Astrocyte (in vitro differentiated cells and primary cell): ENCODE data around the gene PCDHGA10. TPM values are rescaled to one million over a fixed set of nuclear protein-coding genes. Genes with fewer than 3 reads are reported as not detected.
A peak's percentile ranks its signal among the peaks of the same experiment; 100 is the strongest.

Experiments
- DNase-seq: peaks from one replicate; pipeline ENCODE4 v3.0.0-alpha.2; 2010; ENCODE audit warnings: low read depth
- FAIRE-seq: peaks from 2 replicates; lab custom pipeline; 2011; peaks lifted over from hg19 to GRCh38; lab: Jason Lieb, UNC
- H2AFZ ChIP-seq: 2 replicates; pipeline ENCODE4 v1.6.0; 2012; ENCODE audit warnings: low read depth, low read length, inconsistent platforms
- H3K27ac ChIP-seq: 2 replicates; pipeline ENCODE4 v1.5.1; 2011; ENCODE audit warnings: low read depth, low read length, inconsistent platforms
- H3K27me3 ChIP-seq: 2 replicates; pipeline ENCODE4 v1.6.0; 2011; ENCODE audit warnings: low read length, inconsistent platforms; ENCODE audit not compliant: insufficient read depth
- H3K36me3 ChIP-seq: 2 replicates; pipeline ENCODE4 v1.5.1; 2011; ENCODE audit warnings: low read length, inconsistent platforms; ENCODE audit not compliant: insufficient read depth
- H3K4me1 ChIP-seq: 2 replicates; pipeline ENCODE4 v1.5.1; 2011; ENCODE audit warnings: low read length, inconsistent platforms; ENCODE audit not compliant: insufficient read depth
- H3K4me2 ChIP-seq: 2 replicates; pipeline ENCODE4 v1.6.0; 2012; ENCODE audit warnings: low read length, inconsistent platforms
- H3K4me3 ChIP-seq: 2 replicates; pipeline ENCODE4 v1.5.1; 2011; ENCODE audit warnings: low read depth, mild to moderate bottlenecking, low read length, inconsistent platforms; ENCODE audit not compliant: insufficient read depth
- H3K79me2 ChIP-seq: 2 replicates; pipeline ENCODE4 v1.6.0; 2012; ENCODE audit warnings: mild to moderate bottlenecking, low read length, inconsistent platforms; ENCODE audit not compliant: insufficient read depth
- H3K9ac ChIP-seq: 2 replicates; pipeline ENCODE4 v1.6.0; 2012; ENCODE audit warnings: mild to moderate bottlenecking, low read length, inconsistent platforms
- H3K9me3 ChIP-seq: 2 replicates; pipeline ENCODE4 v1.5.1; 2012; ENCODE audit warnings: low read depth, mild to moderate bottlenecking, low read length, inconsistent platforms; ENCODE audit not compliant: insufficient read depth
- H4K20me1 ChIP-seq: 2 replicates; pipeline ENCODE4 v1.6.0; 2012; ENCODE audit warnings: low read length, inconsistent platforms; ENCODE audit not compliant: insufficient read depth
- H3K27ac Mint-ChIP-seq: one replicate; pipeline ENCODE4 v1.8.0; 2021; ENCODE audit warnings: mild to moderate bottlenecking, mixed read lengths; ENCODE audit not compliant: unreplicated experiment
- H3K27me3 Mint-ChIP-seq: one replicate; pipeline ENCODE4 v1.8.0; 2021; ENCODE audit warnings: low read depth, mixed read lengths; ENCODE audit not compliant: unreplicated experiment
- H3K36me3 Mint-ChIP-seq: one replicate; pipeline ENCODE4 v1.8.0; 2021; ENCODE audit warnings: low read depth, mixed read lengths; ENCODE audit not compliant: unreplicated experiment
- H3K4me1 Mint-ChIP-seq: one replicate; pipeline ENCODE4 v1.8.0; 2021; ENCODE audit warnings: low read depth, mixed read lengths; ENCODE audit not compliant: unreplicated experiment
- H3K4me3 Mint-ChIP-seq: one replicate; pipeline ENCODE4 v1.8.0; 2021; ENCODE audit warnings: mild to moderate bottlenecking, moderate library complexity, mixed read lengths; ENCODE audit not compliant: unreplicated experiment
- H3K9me3 Mint-ChIP-seq: one replicate; pipeline ENCODE4 v1.8.0; 2021; ENCODE audit warnings: mild to moderate bottlenecking, mixed read lengths; ENCODE audit not compliant: unreplicated experiment
- EZH2 ChIP-seq: IDR thresholded peaks from 2 replicates; pipeline ENCODE4 v1.6.1; 2012; ENCODE audit warnings: mild to moderate bottlenecking, low read length, inconsistent platforms; ENCODE audit not compliant: insufficient read depth
- total RNA-seq: library from RNA; stranded (reverse); gene quantifications from 2 replicates; pipeline ENCODE4 v1.2.1, GENCODE V29; 2021
- TF ChIP-seq, protein P1 (sequence below): IDR thresholded peaks from 2 replicates; pipeline ENCODE4 v1.5.1; 2011; ENCODE audit warnings: low read depth, mild to moderate bottlenecking, inconsistent platforms, low read length, moderate library complexity; ENCODE audit not compliant: insufficient read depth

The PCDHGA10 gene
- total RNA-seq, 1 donor from 2014 or later = 34.0 TPM

DNA sequence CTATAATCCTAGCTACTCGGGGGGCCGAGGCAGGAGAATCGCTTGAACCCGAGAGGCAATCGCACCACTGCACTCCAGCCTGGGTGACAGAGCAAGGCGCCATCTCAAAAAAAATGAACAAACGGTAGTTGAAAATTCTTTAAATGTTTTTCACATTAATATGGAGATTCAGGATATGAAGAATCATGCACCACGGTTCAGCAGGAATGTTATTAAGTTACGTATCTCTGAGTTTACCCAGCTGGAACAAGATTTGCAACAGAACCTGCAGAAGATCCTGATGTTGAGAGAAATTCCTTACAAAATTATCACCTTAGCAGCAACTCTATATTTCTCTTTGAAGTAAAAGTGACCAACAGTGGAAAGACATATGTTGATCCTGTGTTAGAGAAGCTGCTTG lies 27.6 kb downstream of the PCDHGA10 start:
- FAIRE-seq = no peak
- no peak overlapping the region for H3K4me2 ChIP-seq
- H3K9ac ChIP-seq = no peak overlapping the region
- no peak overlapping the region for H3K4me3 ChIP-seq
- Mint-ChIP-seq H3K4me1 (peaks cover 5% of the 10 kb centered on the region), H3K36me3 (peaks cover 21% of the 10 kb centered on the region), H3K27me3 (no peaks in the 10 kb centered on the region), H3K9me3 (no peaks in the 10 kb centered on the region), H3K4me3 (no peak overlapping the region), H3K27ac (no peak overlapping the region)
- peaks cover 12% of the 10 kb centered on the region for H3K79me2 ChIP-seq
- TF ChIP-seq EZH2 = no peak
- TF ChIP-seq, protein P1, sequence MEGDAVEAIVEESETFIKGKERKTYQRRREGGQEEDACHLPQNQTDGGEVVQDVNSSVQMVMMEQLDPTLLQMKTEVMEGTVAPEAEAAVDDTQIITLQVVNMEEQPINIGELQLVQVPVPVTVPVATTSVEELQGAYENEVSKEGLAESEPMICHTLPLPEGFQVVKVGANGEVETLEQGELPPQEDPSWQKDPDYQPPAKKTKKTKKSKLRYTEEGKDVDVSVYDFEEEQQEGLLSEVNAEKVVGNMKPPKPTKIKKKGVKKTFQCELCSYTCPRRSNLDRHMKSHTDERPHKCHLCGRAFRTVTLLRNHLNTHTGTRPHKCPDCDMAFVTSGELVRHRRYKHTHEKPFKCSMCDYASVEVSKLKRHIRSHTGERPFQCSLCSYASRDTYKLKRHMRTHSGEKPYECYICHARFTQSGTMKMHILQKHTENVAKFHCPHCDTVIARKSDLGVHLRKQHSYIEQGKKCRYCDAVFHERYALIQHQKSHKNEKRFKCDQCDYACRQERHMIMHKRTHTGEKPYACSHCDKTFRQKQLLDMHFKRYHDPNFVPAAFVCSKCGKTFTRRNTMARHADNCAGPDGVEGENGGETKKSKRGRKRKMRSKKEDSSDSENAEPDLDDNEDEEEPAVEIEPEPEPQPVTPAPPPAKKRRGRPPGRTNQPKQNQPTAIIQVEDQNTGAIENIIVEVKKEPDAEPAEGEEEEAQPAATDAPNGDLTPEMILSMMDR = no peak
- H3K9me3 ChIP-seq = peaks cover 8% of the 10 kb centered on the region
- H3K36me3 ChIP-seq = no peaks in the 10 kb centered on the region
- H2AFZ ChIP-seq = no peak overlapping the region
- H3K4me1 ChIP-seq = no peaks in the 10 kb centered on the region
- DNase-seq = no peak
- H3K27me3 ChIP-seq = no peaks in the 10 kb centered on the region
- H4K20me1 ChIP-seq = peaks cover 4% of the 10 kb centered on the region
- H3K27ac ChIP-seq = no peak overlapping the region

DNA sequence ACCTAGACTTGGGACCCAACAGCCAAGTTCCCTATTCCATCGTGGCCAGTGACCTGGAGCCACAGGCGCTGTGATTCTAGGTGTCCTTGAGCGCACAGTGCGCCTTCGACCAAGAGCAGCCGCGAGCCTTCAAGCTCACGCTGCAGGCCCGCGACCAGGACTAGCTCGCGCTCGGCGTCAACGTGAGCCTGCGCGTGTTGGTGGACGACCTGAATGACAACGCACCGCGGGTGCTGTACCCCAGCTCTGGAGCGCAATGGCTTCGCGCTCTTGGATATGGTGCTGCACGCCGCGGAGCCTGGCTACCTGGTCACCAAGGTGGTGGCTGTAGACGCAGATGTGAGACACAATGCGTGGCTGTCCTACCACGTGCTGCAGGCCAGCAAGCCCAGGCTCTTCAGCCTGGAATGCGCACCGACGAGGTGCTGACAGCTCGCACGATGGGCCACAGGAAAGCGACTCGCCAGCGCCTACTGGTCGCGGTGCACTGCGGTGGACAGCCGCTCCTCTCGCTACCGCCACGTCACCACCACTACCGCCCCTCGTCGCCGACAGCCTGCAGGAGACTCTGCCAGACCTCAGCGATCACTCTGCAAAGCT lies 28.9 kb downstream of the PCDHGA10 start:
- H3K4me3 ChIP-seq = no peak overlapping the region
- peaks cover 8% of the 10 kb centered on the region for H3K9me3 ChIP-seq
- TF ChIP-seq, protein P1 = no peak
- TF ChIP-seq EZH2 = no peak
- Mint-ChIP-seq H3K4me1 (peaks cover 5% of the 10 kb centered on the region), H3K36me3 (peaks cover 25% of the 10 kb centered on the region), H3K27me3 (no peaks in the 10 kb centered on the region), H3K27ac (no peak overlapping the region), H3K4me3 (no peak overlapping the region), H3K9me3 (no peaks in the 10 kb centered on the region)
- H3K27ac ChIP-seq = no peak overlapping the region
- H4K20me1 ChIP-seq = peaks cover 4% of the 10 kb centered on the region
- H3K4me2 ChIP-seq = no peak overlapping the region
- H3K27me3 ChIP-seq = no peaks in the 10 kb centered on the region
- no peak for FAIRE-seq
- H3K4me1 ChIP-seq = no peaks in the 10 kb centered on the region
- H3K79me2 ChIP-seq = peaks cover 8% of the 10 kb centered on the region
- H3K36me3 ChIP-seq = no peaks in the 10 kb centered on the region
- DNase-seq = no peak
- H3K9ac ChIP-seq = no peak overlapping the region
- H2AFZ ChIP-seq = no peak overlapping the region

DNA sequence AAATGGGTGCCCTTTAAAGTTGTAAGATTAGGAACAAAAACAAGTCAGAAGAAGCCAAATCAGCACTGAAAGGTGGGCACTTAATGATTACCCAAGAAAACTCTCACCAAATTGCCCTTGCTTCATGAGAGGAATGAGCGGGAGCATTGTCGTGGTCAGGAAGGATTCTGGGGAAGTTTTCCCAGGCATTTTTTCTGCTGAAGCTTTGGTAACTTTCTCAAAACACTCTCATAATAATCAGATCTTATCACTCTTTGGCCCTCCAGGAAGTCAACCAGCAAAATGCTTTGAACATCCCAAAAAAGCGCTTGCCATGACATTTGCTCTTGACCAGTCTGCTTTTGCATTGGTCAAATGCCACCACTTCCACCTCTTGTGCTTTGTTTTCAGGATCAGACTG lies 52.6 kb downstream of the PCDHGA10 start:
- Histone ChIP-seq H3K4me1 (no peaks in the 10 kb centered on the region), H3K79me2 (peaks cover 13% of the 10 kb centered on the region), H3K9me3 (no peaks in the 10 kb centered on the region), H3K36me3 (no peaks in the 10 kb centered on the region), H4K20me1 (peaks cover 13% of the 10 kb centered on the region), H3K4me2 (no peak overlapping the region), H3K27ac (peak overlapping the region; percentile 6), H2AFZ (no peak overlapping the region), H3K9ac (no peak overlapping the region), H3K27me3 (no peaks in the 10 kb centered on the region), H3K4me3 (no peak overlapping the region)
- Mint-ChIP-seq H3K36me3 (peaks cover 5% of the 10 kb centered on the region), H3K4me1 (peaks cover 11% of the 10 kb centered on the region), H3K9me3 (no peaks in the 10 kb centered on the region), H3K27ac (peak overlapping the region; percentile 56), H3K4me3 (no peak overlapping the region), H3K27me3 (no peaks in the 10 kb centered on the region)
- FAIRE-seq (no peak), DNase-seq (peak; percentile 70)
- no peak for TF ChIP-seq EZH2
- TF ChIP-seq, protein P1 = no peak
